HFF-Myc (cell line): ENCODE measurements around the gene CEP192.
A peak's percentile ranks its signal among the peaks of the same experiment; 100 is the strongest.

ENCODE experiments used
- DNase-seq: peaks from one replicate; pipeline ENCODE4 v3.0.0-alpha.2; 2011; ENCODE audit warnings: low read depth; ENCODE audit errors: extremely low read depth
- H3K4me3 ChIP-seq: replicated peaks from 2 replicates; pipeline ENCODE4 v1.5.1; 2011; ENCODE audit warnings: low read depth, mild to moderate bottlenecking, control low read depth, low read length
- CTCF ChIP-seq: IDR thresholded peaks from 2 replicates; pipeline ENCODE4 v1.5.1; 2012; ENCODE audit warnings: mild to moderate bottlenecking, low read depth, low read length, control low read depth; ENCODE audit errors: missing control alignments

The CEP192 gene

DNA sequence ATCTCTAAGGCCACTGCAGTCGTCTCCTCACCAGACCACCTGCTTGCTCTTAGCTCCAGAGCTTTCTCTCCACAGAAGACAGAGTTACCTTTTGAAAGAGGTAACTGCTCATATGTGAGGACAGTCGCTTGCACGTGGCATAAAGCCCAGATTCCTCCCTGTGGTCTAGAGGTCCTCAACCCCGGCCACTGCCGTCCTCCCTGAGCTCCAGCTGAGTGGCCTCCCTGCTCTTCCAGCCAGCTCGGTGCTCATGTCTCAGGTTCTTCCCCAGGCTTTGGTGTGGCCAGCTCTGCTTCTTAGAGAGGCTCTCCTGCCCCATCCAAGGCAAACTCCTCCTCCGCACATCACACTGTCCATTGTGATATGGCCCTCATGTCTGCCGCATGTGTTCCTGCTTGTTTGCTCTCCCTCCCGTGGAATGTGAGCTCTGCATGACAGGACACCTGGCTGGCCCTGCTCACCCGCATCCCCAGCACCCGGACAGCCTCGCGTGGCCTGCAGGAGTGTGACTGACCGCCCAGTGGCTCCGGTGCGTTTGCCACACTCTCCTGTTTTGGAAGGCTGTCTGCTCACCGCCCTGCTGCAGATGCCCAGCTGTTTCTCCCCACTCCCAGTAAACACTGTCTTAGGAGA is 135.9 kb downstream of the CEP192 start:
- TF ChIP-seq CTCF, result no peak
- DNase-seq, result no peak
- no peak overlapping the region for H3K4me3 ChIP-seq

GRCh38 chr18:13131283-13131682 is 140.1 kb downstream of the CEP192 start:
- no peak for TF ChIP-seq CTCF
- DNase-seq, result peak; percentile 17
- H3K4me3 ChIP-seq, result no peak overlapping the region

- no peak overlapping the region for H3K4me3 ChIP-seq
- DNase-seq, result no peak
- TF ChIP-seq CTCF, result no peak
Measured at GRCh38 chr18:13134551-13135401, 143.6 kb downstream of the CEP192 start.

- DNase-seq, result no peak
- peak overlapping the region; percentile 39 for H3K4me3 ChIP-seq
- TF ChIP-seq CTCF, result no peak
Measured at GRCh38 chr18:13136056-13136903, 145.1 kb downstream of the CEP192 start.

- DNase-seq, result no peak
- H3K4me3 ChIP-seq, result peak overlapping the region; percentile 39
Measured at GRCh38 chr18:13136904-13137669, 145.9 kb downstream of the CEP192 start.

More at GRCh38 chr18:13136904-13137669, 145.9 kb downstream of the CEP192 start:
- TF ChIP-seq CTCF, result no peak
